ENCODE measurements around the gene TMEM239.
"Not testable (repeated sequence)": the region's sequence is repeated elsewhere in the genome, so short reads cannot be mapped to it uniquely, and the experiment has no call there.

TMEM239 gene

GRCh38 chr20:2799688-2800520, 16.3 kb upstream of the TMEM239 start:
- peak; percentile 52 for DNase-seq (ENCODE audit: low read depth, low spot score)

- DNase-seq (ENCODE audit: low read depth, low spot score) = peak; percentile 77
Measured at GRCh38 chr20:2800521-2801285, 15.5 kb upstream of the TMEM239 start, which contains the start of gene CPXM1. CPXM1 (minus strand) TSS chr20:2800627; CDS start chr20:2800572, 55 bp downstream.

GRCh38 chr20:2801286-2801728, 14.9 kb upstream of the TMEM239 start:
- peak; percentile 26 for DNase-seq (ENCODE audit: low read depth, low spot score)

GRCh38 chr20:2804041-2804828, 11.9 kb upstream of the TMEM239 start:
- no peak for DNase-seq (ENCODE audit: low read depth, low spot score)

GRCh38 chr20:2804852-2805688, 11.1 kb upstream of the TMEM239 start:
- peak; percentile 48 for DNase-seq (ENCODE audit: low read depth, low spot score)

- DNase-seq (ENCODE audit: low read depth, low spot score) = peak; percentile 16
Measured at GRCh38 chr20:2805689-2806350, 10.3 kb upstream of the TMEM239 start.

GRCh38 chr20:2806351-2806701, 9.8 kb upstream of the TMEM239 start:
- DNase-seq (ENCODE audit: low read depth, low spot score) = no peak

GRCh38 chr20:2807019-2807418, 9.1 kb upstream of the TMEM239 start:
- DNase-seq (ENCODE audit: low read depth, low spot score) = no peak

- not testable (repeated sequence) for DNase-seq (ENCODE audit: low read depth, low spot score)
Measured at GRCh38 chr20:2807929-2808328, 8.2 kb upstream of the TMEM239 start.

- no peak for DNase-seq (ENCODE audit: low read depth, low spot score)
Measured at GRCh38 chr20:2809690-2810089, 6.5 kb upstream of the TMEM239 start.

- no peak for DNase-seq (ENCODE audit: low read depth, low spot score)
Measured at GRCh38 chr20:2812189-2812588, 4.0 kb upstream of the TMEM239 start.

GRCh38 chr20:2814076-2814475, 2.1 kb upstream of the TMEM239 start:
- no peak for DNase-seq (ENCODE audit: low read depth, low spot score)

- DNase-seq (ENCODE audit: low read depth, low spot score) = peak; percentile 59
Measured at GRCh38 chr20:2814587-2815051, 1.5 kb upstream of the TMEM239 start, which contains the start of gene C20orf141. C20orf141 (plus strand) TSS chr20:2814987; CDS start chr20:2815185, 198 bp downstream.

GRCh38 chr20:2815242-2815900, 793 bp upstream of the TMEM239 start:
- DNase-seq (ENCODE audit: low read depth, low spot score) = no peak

- peak; percentile 46 for DNase-seq (ENCODE audit: low read depth, low spot score)
Measured at GRCh38 chr20:2816583-2817340, 598 bp downstream of the TMEM239 start.

- no peak for DNase-seq (ENCODE audit: low read depth, low spot score)
Measured at GRCh38 chr20:2817341-2817726, 1.2 kb downstream of the TMEM239 start.

- DNase-seq (ENCODE audit: low read depth, low spot score) = no peak
Measured at GRCh38 chr20:2817891-2818595, 1.9 kb downstream of the TMEM239 start.

All from ELF-1 (cell line).